Measurements from ENCODE around the gene SLC23A1. TPM values are rescaled to one million over a fixed set of nuclear protein-coding genes. Genes with fewer than 3 reads are reported as not detected.

The SLC23A1 gene
- total and polyA plus RNA-seq, 2 of the 13 experiments (the other 11 are each of a cell fraction or from before 2014, with no cell fraction given), result 6.0 to 6.6 TPM

- TF ChIP-seq ZNF710 (CRISPR knock-in tag; IDR thresholded peaks at IDR 0.05; ENCODE audit: borderline replicate concordance), result peak; percentile 64; the same call in 1 of the 2 replicates
- peak; percentile 72 for TF ChIP-seq HIVEP1 (CRISPR knock-in tag; IDR thresholded peaks at IDR 0.05)
- TF ChIP-seq ZNF790 (CRISPR knock-in tag; IDR thresholded peaks at IDR 0.05; ENCODE audit: borderline replicate concordance), result no peak
- TF ChIP-seq, protein P1, sequence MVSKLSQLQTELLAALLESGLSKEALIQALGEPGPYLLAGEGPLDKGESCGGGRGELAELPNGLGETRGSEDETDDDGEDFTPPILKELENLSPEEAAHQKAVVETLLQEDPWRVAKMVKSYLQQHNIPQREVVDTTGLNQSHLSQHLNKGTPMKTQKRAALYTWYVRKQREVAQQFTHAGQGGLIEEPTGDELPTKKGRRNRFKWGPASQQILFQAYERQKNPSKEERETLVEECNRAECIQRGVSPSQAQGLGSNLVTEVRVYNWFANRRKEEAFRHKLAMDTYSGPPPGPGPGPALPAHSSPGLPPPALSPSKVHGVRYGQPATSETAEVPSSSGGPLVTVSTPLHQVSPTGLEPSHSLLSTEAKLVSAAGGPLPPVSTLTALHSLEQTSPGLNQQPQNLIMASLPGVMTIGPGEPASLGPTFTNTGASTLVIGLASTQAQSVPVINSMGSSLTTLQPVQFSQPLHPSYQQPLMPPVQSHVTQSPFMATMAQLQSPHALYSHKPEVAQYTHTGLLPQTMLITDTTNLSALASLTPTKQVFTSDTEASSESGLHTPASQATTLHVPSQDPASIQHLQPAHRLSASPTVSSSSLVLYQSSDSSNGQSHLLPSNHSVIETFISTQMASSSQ (IDR thresholded peaks at IDR 0.05; ENCODE audit: low read depth), result no peak
- TF ChIP-seq, protein P1 (CRISPR knock-in tag; IDR thresholded peaks at IDR 0.05; ENCODE audit: borderline replicate concordance), result peak; percentile 60; the same call in 1 of the 2 replicates
- no peak for TF ChIP-seq ZBTB8A (CRISPR knock-in tag; IDR thresholded peaks at IDR 0.05; ENCODE audit: borderline replicate concordance, low read depth)
- TF ChIP-seq ZNF784 (CRISPR knock-in tag; IDR thresholded peaks at IDR 0.05; ENCODE audit: borderline replicate concordance), result peak; percentile 37; the same call in 1 of the 2 replicates
- TF ChIP-seq, protein P2, sequence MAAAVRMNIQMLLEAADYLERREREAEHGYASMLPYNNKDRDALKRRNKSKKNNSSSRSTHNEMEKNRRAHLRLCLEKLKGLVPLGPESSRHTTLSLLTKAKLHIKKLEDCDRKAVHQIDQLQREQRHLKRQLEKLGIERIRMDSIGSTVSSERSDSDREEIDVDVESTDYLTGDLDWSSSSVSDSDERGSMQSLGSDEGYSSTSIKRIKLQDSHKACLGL (CRISPR knock-in tag; IDR thresholded peaks at IDR 0.05), result peak; percentile 77; the same call in 1 of the 2 replicates
- TF ChIP-seq MXI1 (IDR thresholded peaks at IDR 0.05; ENCODE audit: borderline replicate concordance, low read depth, low read length), result peak; percentile 88; the same call in 2 of the 3 replicates
- TF ChIP-seq SMAD1 (CRISPR knock-in tag; IDR thresholded peaks at IDR 0.05; ENCODE audit: borderline replicate concordance, low read depth), result peak; percentile 52; the same call in 1 of the 2 replicates
- peak; percentile 66; the same call in 1 of the 2 replicates for TF ChIP-seq MYC (CRISPR knock-in tag; IDR thresholded peaks at IDR 0.05; ENCODE audit: borderline replicate concordance)
- no peak for TF ChIP-seq SP1 (IDR thresholded peaks at IDR 0.05)
- peak; percentile 90 for TF ChIP-seq SP1 (CRISPR knock-in tag; IDR thresholded peaks at IDR 0.05)
- TF ChIP-seq NR3C1 (CRISPR knock-in tag; IDR thresholded peaks at IDR 0.05), result no peak
- TF ChIP-seq SOX6 (IDR thresholded peaks at IDR 0.05), result no peak
- TF ChIP-seq SOX6 (CRISPR knock-in tag; IDR thresholded peaks at IDR 0.05), result 0 out of 2 replicates have a peak, but pooled peaks have one; percentile 24
- TF ChIP-seq, protein P3, sequence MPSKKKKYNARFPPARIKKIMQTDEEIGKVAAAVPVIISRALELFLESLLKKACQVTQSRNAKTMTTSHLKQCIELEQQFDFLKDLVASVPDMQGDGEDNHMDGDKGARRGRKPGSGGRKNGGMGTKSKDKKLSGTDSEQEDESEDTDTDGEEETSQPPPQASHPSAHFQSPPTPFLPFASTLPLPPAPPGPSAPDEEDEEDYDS (CRISPR knock-in tag; IDR thresholded peaks at IDR 0.05), result peak; percentile 32; the same call in 1 of the 2 replicates
- no peak for TF ChIP-seq ZFAT (CRISPR knock-in tag; conservative IDR thresholded peaks at IDR 0.05)
- no peak for TF ChIP-seq ZNF749 (CRISPR knock-in tag; IDR thresholded peaks at IDR 0.05; ENCODE audit: borderline replicate concordance)
- TF ChIP-seq SAP130 (CRISPR knock-in tag; IDR thresholded peaks at IDR 0.05; ENCODE audit: low read depth), result peak; percentile 88
- no peak for TF ChIP-seq ZNF446 (CRISPR knock-in tag; IDR thresholded peaks at IDR 0.05)
These were observed 20.8 kb upstream of the SLC23A1 start, which contains the start of gene SPATA24 (continued) for GRCh38 chr5:139403787-139404483.

Data from HepG2 (cell line).